ENCODE measurements around the gene CRYZL1.

DNA sequence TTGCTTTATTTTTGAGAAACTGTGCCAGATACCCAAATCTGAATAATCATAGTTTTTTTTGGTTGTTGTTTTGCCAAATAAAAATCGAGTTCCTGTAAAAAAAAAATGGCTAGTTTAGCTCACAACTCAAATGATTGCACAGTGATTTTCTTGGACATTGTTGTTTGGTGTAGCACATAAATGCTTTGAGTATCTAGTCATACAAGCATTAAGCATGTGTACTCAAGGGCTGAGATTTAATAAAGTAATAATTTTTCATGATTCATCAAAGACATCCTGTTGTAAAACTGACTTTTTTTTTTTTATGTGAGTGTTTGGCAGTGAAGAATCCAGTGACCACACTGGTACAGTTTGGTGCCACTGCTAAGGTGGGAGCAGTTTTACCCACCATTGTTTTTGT lies 19.6 kb upstream of the CRYZL1 start:
- TF ChIP-seq, protein P1, sequence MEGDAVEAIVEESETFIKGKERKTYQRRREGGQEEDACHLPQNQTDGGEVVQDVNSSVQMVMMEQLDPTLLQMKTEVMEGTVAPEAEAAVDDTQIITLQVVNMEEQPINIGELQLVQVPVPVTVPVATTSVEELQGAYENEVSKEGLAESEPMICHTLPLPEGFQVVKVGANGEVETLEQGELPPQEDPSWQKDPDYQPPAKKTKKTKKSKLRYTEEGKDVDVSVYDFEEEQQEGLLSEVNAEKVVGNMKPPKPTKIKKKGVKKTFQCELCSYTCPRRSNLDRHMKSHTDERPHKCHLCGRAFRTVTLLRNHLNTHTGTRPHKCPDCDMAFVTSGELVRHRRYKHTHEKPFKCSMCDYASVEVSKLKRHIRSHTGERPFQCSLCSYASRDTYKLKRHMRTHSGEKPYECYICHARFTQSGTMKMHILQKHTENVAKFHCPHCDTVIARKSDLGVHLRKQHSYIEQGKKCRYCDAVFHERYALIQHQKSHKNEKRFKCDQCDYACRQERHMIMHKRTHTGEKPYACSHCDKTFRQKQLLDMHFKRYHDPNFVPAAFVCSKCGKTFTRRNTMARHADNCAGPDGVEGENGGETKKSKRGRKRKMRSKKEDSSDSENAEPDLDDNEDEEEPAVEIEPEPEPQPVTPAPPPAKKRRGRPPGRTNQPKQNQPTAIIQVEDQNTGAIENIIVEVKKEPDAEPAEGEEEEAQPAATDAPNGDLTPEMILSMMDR (IDR thresholded peaks at IDR 0.05 in 2 of 3, conservative IDR thresholded peaks at IDR 0.05 in 1 of 3; ENCODE audit: borderline replicate concordance in 1 of 3, insufficient read depth in 1 of 3, low read depth in 2 of 3, low read length in 2 of 3): no peak
- TF ChIP-seq POLR2A (IDR thresholded peaks at IDR 0.05; ENCODE audit: borderline replicate concordance, extremely low read depth, insufficient read depth, insufficient read length) (no peak), ELF1 (IDR thresholded peaks at IDR 0.05; ENCODE audit: borderline replicate concordance, low read depth) (no peak), SIN3A (IDR thresholded peaks at IDR 0.05; ENCODE audit: low read depth) (no peak), RAD21 (IDR thresholded peaks at IDR 0.05; ENCODE audit: low read depth) (no peak), POLR2AphosphoS5 (IDR thresholded peaks at IDR 0.05; ENCODE audit: low read depth, low read length) (no peak), EGR1 (IDR thresholded peaks at IDR 0.05; ENCODE audit: low read depth) (no peak), CBX3 (IDR thresholded peaks at IDR 0.05; ENCODE audit: low read depth) (no peak), ZNF274 (IDR thresholded peaks at IDR 0.05; ENCODE audit: low read depth, low read length) (no peak)
- TF ChIP-seq, protein P2, sequence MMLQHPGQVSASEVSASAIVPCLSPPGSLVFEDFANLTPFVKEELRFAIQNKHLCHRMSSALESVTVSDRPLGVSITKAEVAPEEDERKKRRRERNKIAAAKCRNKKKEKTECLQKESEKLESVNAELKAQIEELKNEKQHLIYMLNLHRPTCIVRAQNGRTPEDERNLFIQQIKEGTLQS (IDR thresholded peaks at IDR 0.05): no peak
- TF ChIP-seq, protein P3, sequence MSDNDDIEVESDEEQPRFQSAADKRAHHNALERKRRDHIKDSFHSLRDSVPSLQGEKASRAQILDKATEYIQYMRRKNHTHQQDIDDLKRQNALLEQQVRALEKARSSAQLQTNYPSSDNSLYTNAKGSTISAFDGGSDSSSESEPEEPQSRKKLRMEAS (IDR thresholded peaks at IDR 0.05): no peak

Data from HCT116 (cell line).